OCI-LY7 (cell line): ENCODE measurements around the gene CELF4. TPM values are rescaled to one million over a fixed set of nuclear protein-coding genes. Genes with fewer than 3 reads are reported as not detected.

Experiments used
- BruUV-seq: library from RNA; stranded (reverse); fragments of 400-500 nt; replicated peaks from 2 replicates; lab custom pipeline; 2021; lab: Mats Ljungman, UMichigan
- CTCF ChIA-PET: fragments of 300-600 bp; sonication (Branson Sonifier 250); formaldehyde crosslinking; loops from one replicate; lab custom pipeline; 2022; ENCODE audit warnings: antibody characterized with exemption; ENCODE audit not compliant: unreplicated experiment; lab: Charles Lee
- POLR2A ChIA-PET: fragments of 300-600 bp; sonication (Branson Sonifier 250); formaldehyde crosslinking; loops from one replicate; lab custom pipeline; 2022; ENCODE audit warnings: antibody characterized with exemption; lab: Charles Lee
- DNase-seq: peaks from one replicate; pipeline ENCODE4 v3.0.0-alpha.2; 2015; ENCODE audit warnings: low spot score
- H2AFZ ChIP-seq: fragments of 200-600 bp; sonication (generic), shearing (Covaris generic); 2 replicates; pipeline ENCODE4 v1.6.1; 2014; ENCODE audit warnings: mild to moderate bottlenecking, antibody characterized with exemption, low read length, moderate library complexity
- H3K27ac ChIP-seq: fragments of 200-600 bp; sonication (generic); 2 replicates; pipeline ENCODE4 v1.5.1; 2014; ENCODE audit warnings: mixed run types, low read depth, mild to moderate bottlenecking, moderate library complexity, low read length, inconsistent platforms; ENCODE audit not compliant: poor library complexity, severe bottlenecking
- H3K36me3 ChIP-seq: fragments of 200-600 bp; sonication (generic); 2 replicates; pipeline ENCODE4 v1.6.1; 2014; ENCODE audit warnings: mild to moderate bottlenecking, antibody characterized with exemption, low read length, moderate library complexity, mixed read lengths; ENCODE audit not compliant: insufficient read depth
- H3K4me1 ChIP-seq: fragments of 200-600 bp; sonication (generic); 2 replicates; pipeline ENCODE4 v1.5.1; 2014; ENCODE audit warnings: mild to moderate bottlenecking, low read length; ENCODE audit not compliant: insufficient read depth, poor library complexity, severe bottlenecking
- H3K4me2 ChIP-seq: fragments of 200-600 bp; sonication (generic); 2 replicates; pipeline ENCODE4 v1.6.1; 2014; ENCODE audit warnings: mild to moderate bottlenecking, low read length
- H3K4me3 ChIP-seq: fragments of 200-600 bp; sonication (generic); 2 replicates; pipeline ENCODE4 v1.5.1; 2014; ENCODE audit warnings: mild to moderate bottlenecking, low read depth, low read length; ENCODE audit not compliant: poor library complexity, severe bottlenecking
- H3K79me2 ChIP-seq: fragments of 200-600 bp; sonication (generic); 2 replicates; pipeline ENCODE4 v1.6.1; 2016; ENCODE audit warnings: low read depth, mild to moderate bottlenecking, low read length, moderate library complexity, mixed read lengths; ENCODE audit not compliant: insufficient read depth
- H3K9me2 ChIP-seq: fragments of 200-600 bp; sonication (generic); 2 replicates; pipeline ENCODE4 v1.6.1; 2016; ENCODE audit warnings: mild to moderate bottlenecking, low read length, mixed read lengths; ENCODE audit not compliant: insufficient read depth
- H3K9me3 ChIP-seq: fragments of 200-600 bp; sonication (generic); 2 replicates; pipeline ENCODE4 v1.6.1; 2014; ENCODE audit warnings: mild to moderate bottlenecking, mixed run types, low read length, mixed read lengths
- H4K20me1 ChIP-seq: fragments of 200-600 bp; sonication (generic); 2 replicates; pipeline ENCODE4 v1.6.1; 2014; ENCODE audit warnings: mild to moderate bottlenecking, antibody characterized with exemption, low read length, moderate library complexity, mixed read lengths; ENCODE audit not compliant: insufficient read depth
- EZH2phosphoT487 ChIP-seq: fragments of 200-600 bp; sonication (generic); IDR thresholded peaks from 2 replicates; pipeline ENCODE4 v1.6.1; 2018; ENCODE audit warnings: low read depth, borderline replicate concordance, mild to moderate bottlenecking, mixed run types, antibody characterized with exemption, low read length, moderate library complexity, mixed read lengths
- intact Hi-C: fragments of 100-400 bp; cut with micrococcal nuclease; formaldehyde crosslinking; loops from one replicate; pipeline ENCODE4 v1.10.0; 2022; ENCODE audit not compliant: unreplicated experiment
- total RNA-seq, 2 experiments: library from RNA; depleted of rRNA in 1 of 2; stranded (reverse); fragments of >200 nt in 1 of 2; shearing (Covaris generic) in 1 of 2; gene quantifications; 2 replicates each; pipeline ENCODE4 v1.2.3, GENCODE V29; 2014 to 2022
- TF ChIP-seq, protein P1 (sequence below): fragments of 200-600 bp; sonication (generic); conservative IDR thresholded peaks from 2 replicates; pipeline ENCODE4 v1.5.1; 2014; ENCODE audit warnings: mild to moderate bottlenecking, antibody characterized with exemption, low read length, moderate library complexity, mixed read lengths

CELF4 gene
- total RNA-seq, 2 experiments from 2014 or later = not detected

DNA sequence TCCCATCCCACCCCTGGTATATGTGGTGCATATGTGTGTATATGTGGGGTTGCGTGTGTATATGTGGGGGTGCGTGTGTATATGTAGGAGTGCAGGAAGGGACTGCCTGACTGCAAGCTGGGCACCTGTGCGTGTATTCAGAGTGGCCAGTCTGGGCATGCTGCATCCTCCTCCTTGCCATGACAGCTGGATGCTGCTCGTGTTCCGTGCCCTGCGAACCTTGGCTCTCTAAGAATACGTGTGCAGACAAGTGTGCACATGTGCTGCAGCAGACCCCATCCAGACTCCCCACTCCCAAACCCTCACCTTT, 222.1 kb downstream of the CELF4 start:
- BruUV-seq = no TSS peak
- Histone ChIP-seq H3K9me2 (no peaks in the 10 kb centered on the region), H3K4me3 (no peak overlapping the region), H2AFZ (no peak overlapping the region), H3K9me3 (no peaks in the 10 kb centered on the region), H4K20me1 (no peaks in the 10 kb centered on the region), H3K27ac (no peak overlapping the region), H3K4me1 (no peaks in the 10 kb centered on the region), H3K79me2 (no peaks in the 10 kb centered on the region), H3K4me2 (no peak overlapping the region), H3K36me3 (no peaks in the 10 kb centered on the region)
- intact Hi-C loops = loop anchor here (10.0 kb wide), 1 partner anchor 399 kb away; no protein-coding TSS in a partner anchor
- ChIA-PET CTCF (no interaction called here), POLR2A (no interaction called here)
- DNase-seq = no peak
- no peak for TF ChIP-seq EZH2phosphoT487
- TF ChIP-seq, protein P1, sequence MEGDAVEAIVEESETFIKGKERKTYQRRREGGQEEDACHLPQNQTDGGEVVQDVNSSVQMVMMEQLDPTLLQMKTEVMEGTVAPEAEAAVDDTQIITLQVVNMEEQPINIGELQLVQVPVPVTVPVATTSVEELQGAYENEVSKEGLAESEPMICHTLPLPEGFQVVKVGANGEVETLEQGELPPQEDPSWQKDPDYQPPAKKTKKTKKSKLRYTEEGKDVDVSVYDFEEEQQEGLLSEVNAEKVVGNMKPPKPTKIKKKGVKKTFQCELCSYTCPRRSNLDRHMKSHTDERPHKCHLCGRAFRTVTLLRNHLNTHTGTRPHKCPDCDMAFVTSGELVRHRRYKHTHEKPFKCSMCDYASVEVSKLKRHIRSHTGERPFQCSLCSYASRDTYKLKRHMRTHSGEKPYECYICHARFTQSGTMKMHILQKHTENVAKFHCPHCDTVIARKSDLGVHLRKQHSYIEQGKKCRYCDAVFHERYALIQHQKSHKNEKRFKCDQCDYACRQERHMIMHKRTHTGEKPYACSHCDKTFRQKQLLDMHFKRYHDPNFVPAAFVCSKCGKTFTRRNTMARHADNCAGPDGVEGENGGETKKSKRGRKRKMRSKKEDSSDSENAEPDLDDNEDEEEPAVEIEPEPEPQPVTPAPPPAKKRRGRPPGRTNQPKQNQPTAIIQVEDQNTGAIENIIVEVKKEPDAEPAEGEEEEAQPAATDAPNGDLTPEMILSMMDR = 0 out of 2 replicates have a peak, but pooled peaks have one; percentile 10

DNA sequence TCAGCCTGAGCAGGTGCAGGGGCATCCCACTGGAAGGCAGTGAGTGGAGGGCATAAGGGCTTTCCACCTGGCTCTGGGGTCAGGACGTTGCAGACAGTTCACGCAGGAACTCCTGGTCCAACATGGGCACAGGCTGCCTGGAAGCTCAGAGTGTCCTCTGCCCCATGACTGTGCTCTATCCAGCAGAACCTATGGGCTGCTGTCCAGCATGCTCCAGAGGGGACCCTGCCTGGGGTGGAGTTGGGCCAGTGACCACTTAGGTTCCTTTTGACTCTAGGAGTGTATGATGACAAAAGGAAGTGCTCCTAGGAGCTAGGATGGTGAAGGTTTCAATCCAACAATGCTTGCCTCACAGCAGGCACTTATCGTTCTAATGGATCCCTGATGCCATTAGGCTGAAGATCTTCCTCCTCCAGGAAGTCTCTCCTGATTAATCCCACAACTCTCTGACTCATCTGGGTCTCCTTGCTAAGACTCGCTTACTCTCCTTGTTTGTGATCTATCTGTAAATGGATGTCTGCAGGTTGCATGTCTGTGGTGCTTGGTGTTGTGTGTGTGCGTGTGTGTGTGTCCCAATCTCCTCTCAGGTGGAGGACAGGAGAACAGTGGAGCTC, 224.0 kb downstream of the CELF4 start:
- Histone ChIP-seq H4K20me1 (no peaks in the 10 kb centered on the region), H3K9me2 (no peaks in the 10 kb centered on the region), H3K27ac (no peak overlapping the region), H3K9me3 (no peaks in the 10 kb centered on the region), H3K79me2 (no peaks in the 10 kb centered on the region), H3K36me3 (no peaks in the 10 kb centered on the region), H3K4me1 (no peaks in the 10 kb centered on the region), H3K4me2 (no peak overlapping the region), H2AFZ (no peak overlapping the region), H3K4me3 (no peak overlapping the region)
- no peak for DNase-seq
- TF ChIP-seq, protein P1 = no peak
- no peak for TF ChIP-seq EZH2phosphoT487
- ChIA-PET CTCF (no interaction called here), POLR2A (interaction anchor here (0.6 kb wide), 1 partner anchor 1699 kb away, joined by 4 read pairs; no protein-coding TSS in a partner anchor)
- intact Hi-C loops = loop anchor here (10.0 kb wide), 1 partner anchor 397 kb away; no protein-coding TSS in a partner anchor
- no TSS peak for BruUV-seq

DNA sequence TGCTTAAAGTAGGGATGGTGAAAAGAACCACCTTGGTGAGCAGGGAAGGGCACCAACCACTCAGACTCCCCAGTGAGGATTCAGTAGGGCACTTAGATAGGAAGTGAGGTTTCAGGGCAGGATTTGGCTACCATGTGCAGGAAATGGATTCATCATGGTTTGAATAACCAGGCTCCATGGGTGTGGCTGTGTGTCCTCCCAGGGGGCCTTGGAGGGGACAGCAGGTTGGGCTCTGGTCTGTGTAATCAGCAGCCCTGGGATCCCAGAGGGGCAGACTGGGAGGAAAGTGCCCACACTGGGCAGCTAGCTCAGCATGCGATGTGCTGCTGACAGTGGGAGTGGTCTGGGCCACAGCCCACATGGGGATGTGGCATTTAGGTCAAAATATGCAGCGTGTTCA, 224.6 kb downstream of the CELF4 start:
- Histone ChIP-seq H3K4me3 (no peak overlapping the region), H3K9me2 (no peaks in the 10 kb centered on the region), H3K36me3 (no peaks in the 10 kb centered on the region), H3K9me3 (no peaks in the 10 kb centered on the region), H2AFZ (no peak overlapping the region), H3K4me2 (no peak overlapping the region), H3K27ac (no peak overlapping the region), H3K4me1 (no peaks in the 10 kb centered on the region), H4K20me1 (no peaks in the 10 kb centered on the region), H3K79me2 (no peaks in the 10 kb centered on the region)
- no peak for TF ChIP-seq EZH2phosphoT487
- TF ChIP-seq, protein P1 = no peak
- POLR2A ChIA-PET = interaction anchor here (0.5 kb wide), 1 partner anchor 47 kb away, joined by 4 read pairs; no protein-coding TSS in a partner anchor
- DNase-seq = no peak
- intact Hi-C loops = loop anchor here (10.0 kb wide), 1 partner anchor 396 kb away; no protein-coding TSS in a partner anchor
- CTCF ChIA-PET = no interaction called here
- BruUV-seq = no TSS peak
